ENCODE data around the gene AQP11.
"Not testable (repeated sequence)": the region's sequence is repeated elsewhere in the genome, so short reads cannot be mapped to it uniquely, and the experiment has no call there.

AQP11 gene

DNA sequence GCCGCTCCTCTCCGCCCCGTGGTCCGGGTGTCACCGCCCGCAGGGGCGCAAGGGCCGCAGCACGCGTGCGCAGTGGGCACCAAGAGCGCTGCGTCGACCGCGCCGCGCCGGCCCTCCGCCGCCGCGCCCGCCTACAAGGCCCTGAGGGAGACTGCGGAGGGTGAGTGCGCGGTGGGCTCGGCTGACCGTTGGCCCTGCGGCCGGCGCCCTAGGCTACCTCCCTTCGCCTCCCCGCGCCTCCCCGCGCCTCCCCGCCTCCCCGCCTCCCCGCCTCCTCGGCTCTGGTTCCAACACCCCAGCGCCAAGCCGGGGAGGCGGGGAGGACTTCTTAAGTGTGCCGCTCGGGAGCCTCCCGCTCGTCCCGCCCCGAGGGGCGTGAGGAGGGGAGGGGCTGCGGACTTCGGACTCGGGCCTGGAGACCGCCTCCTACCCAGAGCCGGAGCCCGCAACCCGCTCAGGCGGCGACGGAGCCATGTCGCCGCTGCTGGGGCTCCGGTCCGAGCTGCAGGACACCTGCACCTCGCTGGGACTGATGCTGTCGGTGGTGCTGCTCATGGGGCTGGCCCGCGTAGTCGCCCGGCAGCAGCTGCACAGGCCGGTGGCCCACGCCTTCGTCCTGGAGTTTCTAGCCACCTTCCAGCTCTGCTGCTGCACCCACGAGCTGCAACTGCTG is at the start of gene AQP11:
TSS of gene AQP11 (plus strand) at position 433 of the 673 bp plus-strand sequence. CDS start at position 473, 40 bp downstream.
- peak; percentile 79 for DNase-seq

DNA sequence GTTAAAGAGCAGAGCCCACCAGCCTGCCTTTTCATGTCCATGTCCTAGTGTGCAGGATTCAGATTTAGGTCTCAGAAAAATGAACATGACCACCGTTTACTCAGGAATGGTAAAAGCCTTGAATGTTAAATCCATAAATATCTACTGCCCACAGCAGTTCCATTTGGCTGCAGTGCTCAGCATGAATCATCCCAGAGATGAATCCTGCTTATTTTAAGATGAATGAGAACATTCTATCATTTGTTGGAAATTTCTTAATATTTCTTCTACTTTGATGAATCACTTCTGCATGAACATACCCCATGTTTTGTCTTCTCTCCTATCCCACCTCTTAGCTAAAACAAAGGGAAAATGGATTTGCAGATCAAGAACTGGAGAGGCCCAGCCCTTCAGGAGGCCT is 47.5 kb upstream of the AQP11 start:
- DNase-seq: no peak

GRCh38 chr11:77547047-77547836 is 42.5 kb upstream of the AQP11 start:
- no peak for DNase-seq

- DNase-seq: no peak
These were observed 41.7 kb upstream of the AQP11 start for GRCh38 chr11:77547863-77548551.

GRCh38 chr11:77548552-77549445 is 41.0 kb upstream of the AQP11 start:
- no peak for DNase-seq

- DNase-seq: not testable (repeated sequence)
These were observed 38.3 kb upstream of the AQP11 start for GRCh38 chr11:77551426-77551825.

- no peak for DNase-seq
These were observed 32.2 kb upstream of the AQP11 start for GRCh38 chr11:77557553-77557952.

- peak; percentile 65 for DNase-seq
These were observed 31.4 kb upstream of the AQP11 start for GRCh38 chr11:77558380-77558779.

DNA sequence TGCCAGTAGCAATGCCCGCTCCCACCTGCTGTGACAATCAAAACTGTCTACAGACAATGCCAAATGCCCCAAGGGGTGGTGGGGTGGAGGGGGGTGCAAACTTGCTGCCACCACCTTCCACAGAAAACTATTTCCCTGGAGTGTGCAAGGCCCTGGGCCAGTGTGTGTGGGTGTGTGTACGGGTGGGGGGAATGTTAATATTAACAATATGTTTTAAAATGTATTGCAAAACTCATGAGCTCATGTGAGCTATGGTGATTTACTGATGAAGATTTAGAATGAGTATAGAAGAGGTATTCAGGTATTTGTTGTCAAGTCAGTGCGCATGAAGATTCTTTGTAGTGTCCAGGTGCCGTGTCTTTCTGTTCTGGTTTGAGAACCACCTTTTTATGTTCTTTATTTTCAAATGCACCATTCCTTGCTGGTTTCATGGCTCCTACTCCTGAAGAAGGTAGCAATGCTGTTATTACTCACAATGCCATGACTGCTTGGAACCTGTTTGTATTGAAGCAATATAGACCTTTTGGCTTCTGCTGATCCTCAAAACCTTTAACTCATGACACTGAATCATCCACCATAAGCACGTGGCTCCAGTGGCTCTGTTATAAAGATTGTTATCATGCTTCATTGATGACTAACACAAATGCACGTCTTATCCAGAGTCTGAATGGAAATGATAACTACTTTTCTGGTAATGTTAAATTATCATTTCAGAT is 29.9 kb upstream of the AQP11 start:
- peak; percentile 64 for DNase-seq

DNA sequence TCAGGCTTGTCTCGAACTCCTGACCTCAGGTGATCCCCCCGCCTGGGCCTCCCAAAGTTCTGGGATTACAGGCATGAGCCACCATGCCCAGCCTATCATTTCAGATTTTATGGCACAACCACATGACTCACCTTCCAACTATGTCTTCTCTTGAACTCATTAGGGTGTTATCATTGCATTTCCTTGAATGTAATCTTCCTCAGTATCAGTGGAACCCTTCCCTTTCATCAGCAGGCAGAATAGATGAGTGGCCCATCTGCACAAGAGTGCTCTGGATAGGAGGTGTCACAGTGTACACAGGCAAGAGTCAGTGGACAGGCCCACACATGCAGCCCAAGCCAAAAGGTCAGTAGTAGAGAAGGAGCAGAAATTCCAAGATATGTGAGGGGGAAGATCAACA is 29.1 kb upstream of the AQP11 start:
- peak; percentile 79 for DNase-seq

DNA sequence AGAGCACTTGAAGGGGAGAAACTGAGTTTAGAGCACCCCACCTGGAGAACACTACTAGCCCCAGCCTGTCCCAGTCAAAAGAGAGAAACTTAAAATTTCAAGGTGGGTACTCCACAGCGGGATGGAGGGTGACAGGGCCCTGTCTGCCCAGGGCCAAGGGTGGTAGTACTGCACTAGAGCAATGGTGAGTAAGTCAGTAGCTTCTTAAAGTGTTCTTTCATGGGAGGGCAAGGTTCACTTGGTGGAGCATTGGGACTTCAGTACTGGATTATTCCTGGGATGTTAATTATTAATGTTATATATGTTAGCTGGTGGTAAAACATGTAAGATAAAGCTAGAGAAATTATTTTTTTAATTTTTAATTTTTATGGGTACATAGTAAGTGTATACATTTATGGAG is 28.5 kb upstream of the AQP11 start:
- DNase-seq: no peak

GRCh38 chr11:77568306-77568705 is 21.4 kb upstream of the AQP11 start:
- no peak for DNase-seq

- DNase-seq: no peak
These were observed 20.7 kb upstream of the AQP11 start for GRCh38 chr11:77568916-77569675.

GRCh38 chr11:77569676-77570070 is 20.1 kb upstream of the AQP11 start:
- no peak for DNase-seq

DNA sequence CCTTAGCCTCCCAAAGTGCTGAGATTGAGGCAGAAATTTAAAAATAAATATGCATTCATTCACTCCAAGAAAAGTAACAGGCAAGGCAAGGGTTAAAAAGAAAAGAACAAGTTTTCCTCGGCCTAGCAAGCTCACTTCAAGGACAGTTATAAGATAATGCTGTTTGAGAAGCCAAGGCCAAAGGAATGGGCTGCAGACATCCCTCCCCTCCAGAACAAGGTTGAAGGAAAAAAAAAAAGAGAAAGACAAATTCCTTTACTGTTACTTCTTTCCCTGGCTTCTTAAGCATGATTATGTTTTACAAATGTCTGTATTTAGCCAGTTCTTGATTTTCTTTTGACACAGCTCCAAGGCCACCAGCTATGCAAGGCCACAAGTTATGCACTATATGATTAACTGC is 18.9 kb upstream of the AQP11 start:
- DNase-seq: not testable (repeated sequence)

DNA sequence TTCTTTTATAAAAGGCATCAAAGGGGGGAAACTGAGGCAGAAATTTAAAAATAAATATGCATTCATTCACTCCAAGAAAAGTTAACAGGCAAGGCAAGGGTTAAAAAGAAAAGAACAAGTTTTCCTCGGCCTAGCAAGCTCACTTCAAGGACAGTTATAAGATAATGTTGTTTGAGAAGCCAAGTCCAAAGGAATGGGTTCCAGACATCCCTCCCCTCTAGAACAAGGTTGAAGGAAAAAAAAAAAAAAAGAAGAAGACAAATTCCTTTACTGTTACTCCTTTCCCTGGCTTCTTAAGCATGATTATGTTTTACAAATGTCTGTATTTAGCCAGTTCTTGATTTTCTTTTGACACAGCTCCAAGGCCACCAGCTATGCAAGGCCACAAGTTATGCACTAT is 14.3 kb upstream of the AQP11 start:
- not testable (repeated sequence) for DNase-seq

GRCh38 chr11:77580712-77581337 is 8.9 kb upstream of the AQP11 start:
- peak; percentile 38 for DNase-seq

DNA sequence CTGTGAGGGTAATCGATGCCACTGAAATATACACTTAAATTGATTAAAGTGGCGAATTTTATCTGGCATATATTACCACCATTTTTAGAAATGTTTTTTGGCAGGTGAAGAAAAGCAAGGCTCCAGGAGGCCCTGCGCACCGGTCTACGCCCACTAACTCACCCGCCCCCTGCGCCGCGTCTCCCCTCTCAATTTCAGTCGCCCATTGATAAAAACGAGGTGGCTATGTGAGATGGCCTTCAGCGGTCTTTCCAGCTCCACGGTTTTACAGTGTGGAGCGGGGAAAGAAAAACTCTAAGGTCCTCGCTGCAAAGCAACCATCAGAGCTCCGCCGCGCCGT is 602 bp upstream of the AQP11 start:
- no peak for DNase-seq

DNA sequence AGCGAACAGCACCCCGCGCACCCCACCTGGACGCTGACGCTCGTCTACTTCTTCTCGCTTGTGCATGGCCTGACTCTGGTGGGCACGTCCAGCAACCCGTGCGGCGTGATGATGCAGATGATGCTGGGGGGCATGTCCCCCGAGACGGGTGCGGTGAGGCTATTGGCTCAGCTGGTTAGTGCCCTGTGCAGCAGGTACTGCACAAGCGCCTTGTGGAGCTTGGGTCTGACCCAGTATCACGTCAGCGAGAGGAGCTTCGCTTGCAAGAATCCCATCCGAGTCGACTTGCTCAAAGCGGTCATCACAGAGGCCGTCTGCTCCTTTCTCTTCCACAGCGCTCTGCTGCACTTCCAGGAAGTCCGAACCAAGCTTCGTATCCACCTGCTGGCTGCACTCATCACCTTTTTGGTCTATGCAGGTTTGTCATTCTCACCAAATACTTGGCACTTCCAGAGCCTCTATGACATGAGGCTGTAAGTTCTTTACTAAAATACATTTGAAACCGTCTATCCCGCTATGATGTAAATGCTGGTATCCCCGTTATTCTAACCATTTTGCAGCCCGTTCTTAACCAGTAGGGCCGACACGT is 535 bp downstream of the AQP11 start:
- no peak for DNase-seq

- no peak for DNase-seq
These were observed 3.0 kb downstream of the AQP11 start for GRCh38 chr11:77592727-77593126.

- DNase-seq: no peak
These were observed 4.1 kb downstream of the AQP11 start for GRCh38 chr11:77593883-77594282.

All from NCI-H226 (cell line).